Measurements from ENCODE around the gene SV2A.
A peak's percentile ranks its signal among the peaks of the same experiment; 100 is the strongest.

Gene SV2A

GRCh38 chr1:149931212-149931790 lies 13.7 kb upstream of the SV2A start:
- Histone ChIP-seq H3K36me3 (ENCODE audit: control insufficient read depth in 1 of 2, insufficient read depth in 2 of 2, low read depth in 1 of 2, low read length in 2 of 2) (peaks cover 40 to 65% of the 10 kb centered on the region in 2 experiments), H3K4ac (ENCODE audit: low read depth in 1 of 2, low read length in 2 of 2) (no peak overlapping the region), H2BK15ac (ENCODE audit: low read depth, poor library complexity, severe bottlenecking) (no peak overlapping the region), H2AK5ac (ENCODE audit: low read length, severe bottlenecking) (no peak overlapping the region), H3K4me3 (ENCODE audit: insufficient read depth in 1 of 2, low read depth in 1 of 2, low read length in 2 of 2) (no peak overlapping the region), H4K8ac (ENCODE audit: low read length) (no peak overlapping the region), H3K14ac (ENCODE audit: low read length in 2 of 2) (no peak overlapping the region), H3K23ac (ENCODE audit: low read length in 2 of 2) (no peak overlapping the region), H2BK5ac (ENCODE audit: low read depth, low read length, poor library complexity, severe bottlenecking) (no peak overlapping the region), H3K27ac (ENCODE audit: low read length, poor library complexity, severe bottlenecking) (no peak overlapping the region), H3K9me3 (ENCODE audit: control insufficient read depth, low read length) (no peaks in the 10 kb centered on the region), H4K91ac (ENCODE audit: low read length) (no peak overlapping the region), H2BK12ac (ENCODE audit: low read length in 2 of 2) (no peak overlapping the region), H3K79me1 (replicated peaks; ENCODE audit: low read length, poor library complexity, severe bottlenecking) (peaks cover 24% of the 10 kb centered on the region), H2AFZ (ENCODE audit: low read depth, low read length) (no peak overlapping the region), H3K27me3 (ENCODE audit: control insufficient read depth in 1 of 2, insufficient read depth in 1 of 2, low read length in 2 of 2) (no peaks in the 10 kb centered on the region), H3K9ac (ENCODE audit: low read length) (no peak overlapping the region), H3K18ac (ENCODE audit: low read depth in 1 of 2, low read length in 2 of 2) (no peak overlapping the region), H2BK120ac (ENCODE audit: low read depth, low read length) (no peak overlapping the region), H3K4me2 (ENCODE audit: low read length, poor library complexity, severe bottlenecking) (no peak overlapping the region), H3K4me1 (ENCODE audit: control insufficient read depth, insufficient read depth, low read depth, low read length) (peaks cover 5% of the 10 kb centered on the region)
- 87% methylated on average over 13 of the region's 13 CpGs for WGBS
- DNase-seq = no peak

- Histone ChIP-seq H3K4me3 (ENCODE audit: insufficient read depth in 1 of 2, low read depth in 1 of 2, low read length in 2 of 2) (no peak overlapping the region), H4K91ac (ENCODE audit: low read length) (no peak overlapping the region), H2BK15ac (ENCODE audit: low read depth, poor library complexity, severe bottlenecking) (no peak overlapping the region), H2BK12ac (ENCODE audit: low read length in 2 of 2) (no peak overlapping the region), H3K14ac (ENCODE audit: low read length in 2 of 2) (no peak overlapping the region), H3K4me1 (ENCODE audit: control insufficient read depth, insufficient read depth, low read depth, low read length) (peaks cover 9% of the 10 kb centered on the region), H2AK5ac (ENCODE audit: low read length, severe bottlenecking) (no peak overlapping the region), H3K27ac (ENCODE audit: low read length, poor library complexity, severe bottlenecking) (no peak overlapping the region), H3K18ac (ENCODE audit: low read depth in 1 of 2, low read length in 2 of 2) (no peak overlapping the region), H4K8ac (ENCODE audit: low read length) (no peak overlapping the region), H2BK120ac (ENCODE audit: low read depth, low read length) (no peak overlapping the region), H3K4ac (ENCODE audit: low read depth in 1 of 2, low read length in 2 of 2) (no peak overlapping the region), H2BK5ac (ENCODE audit: low read depth, low read length, poor library complexity, severe bottlenecking) (no peak overlapping the region), H3K23ac (ENCODE audit: low read length in 2 of 2) (no peak overlapping the region), H3K9me3 (ENCODE audit: control insufficient read depth, low read length) (no peaks in the 10 kb centered on the region), H3K27me3 (ENCODE audit: control insufficient read depth in 1 of 2, insufficient read depth in 1 of 2, low read length in 2 of 2) (no peaks in the 10 kb centered on the region), H2AFZ (ENCODE audit: low read depth, low read length) (no peak overlapping the region), H3K9ac (ENCODE audit: low read length) (no peak overlapping the region), H3K4me2 (ENCODE audit: low read length, poor library complexity, severe bottlenecking) (no peak overlapping the region), H3K79me1 (replicated peaks; ENCODE audit: low read length, poor library complexity, severe bottlenecking) (peaks cover 18% of the 10 kb centered on the region), H3K36me3 (ENCODE audit: control insufficient read depth in 1 of 2, insufficient read depth in 2 of 2, low read depth in 1 of 2, low read length in 2 of 2) (peaks cover 46 to 79% of the 10 kb centered on the region in 2 experiments)
- DNase-seq = no peak
- WGBS = 84% methylated on average over 2 of the region's 2 CpGs
Observed at GRCh38 chr1:149929856-149930255, 12.2 kb upstream of the SV2A start.

GRCh38 chr1:149928401-149928724 lies 10.7 kb upstream of the SV2A start:
- no peak overlapping the region for H2BK120ac ChIP-seq (ENCODE audit: low read depth, low read length)
- H3K36me3 ChIP-seq (ENCODE audit: control insufficient read depth in 1 of 2, insufficient read depth in 2 of 2, low read depth in 1 of 2, low read length in 2 of 2) = peaks cover 43 to 82% of the 10 kb centered on the region in 2 experiments
- H3K4ac ChIP-seq (ENCODE audit: low read depth in 1 of 2, low read length in 2 of 2) = peak overlapping the region in 1 of 2 experiments; percentile 95
- H2BK5ac ChIP-seq (ENCODE audit: low read depth, low read length, poor library complexity, severe bottlenecking) = no peak overlapping the region
- no peak overlapping the region for H2BK12ac ChIP-seq (ENCODE audit: low read length in 2 of 2)
- H3K9ac ChIP-seq (ENCODE audit: low read length) = peak overlapping the region; percentile 99
- no peak overlapping the region for H2AFZ ChIP-seq (ENCODE audit: low read depth, low read length)
- H3K27me3 ChIP-seq (ENCODE audit: control insufficient read depth in 1 of 2, insufficient read depth in 1 of 2, low read length in 2 of 2) = no peaks in the 10 kb centered on the region
- peaks cover 9% of the 10 kb centered on the region for H3K4me1 ChIP-seq (ENCODE audit: control insufficient read depth, insufficient read depth, low read depth, low read length)
- peak overlapping the region; percentile 94 for H4K91ac ChIP-seq (ENCODE audit: low read length)
- H3K79me1 ChIP-seq (replicated peaks; ENCODE audit: low read length, poor library complexity, severe bottlenecking) = peaks cover 17% of the 10 kb centered on the region
- H4K8ac ChIP-seq (ENCODE audit: low read length) = peak overlapping the region; percentile 96
- H3K14ac ChIP-seq (ENCODE audit: low read length in 2 of 2) = no peak overlapping the region
- peak overlapping the region; percentile 94 for H3K27ac ChIP-seq (ENCODE audit: low read length, poor library complexity, severe bottlenecking)
- peak overlapping the region; percentile 53 to 97 for H3K4me3 ChIP-seq (ENCODE audit: insufficient read depth in 1 of 2, low read depth in 1 of 2, low read length in 2 of 2)
- H2AK5ac ChIP-seq (ENCODE audit: low read length, severe bottlenecking) = peak overlapping the region; percentile 4
- 0% methylated on average over 1 of the region's 1 CpG for WGBS
- peak overlapping the region; percentile 15 to 80 for H3K18ac ChIP-seq (ENCODE audit: low read depth in 1 of 2, low read length in 2 of 2)
- H3K9me3 ChIP-seq (ENCODE audit: control insufficient read depth, low read length) = no peaks in the 10 kb centered on the region
- H3K4me2 ChIP-seq (ENCODE audit: low read length, poor library complexity, severe bottlenecking) = peak overlapping the region; percentile 57
- H2BK15ac ChIP-seq (ENCODE audit: low read depth, poor library complexity, severe bottlenecking) = no peak overlapping the region
- DNase-seq = no peak
- H3K23ac ChIP-seq (ENCODE audit: low read length in 2 of 2) = no peak overlapping the region

- peaks cover 40 to 83% of the 10 kb centered on the region in 2 experiments for H3K36me3 ChIP-seq (ENCODE audit: control insufficient read depth in 1 of 2, insufficient read depth in 2 of 2, low read depth in 1 of 2, low read length in 2 of 2)
- peak within 1 kb of the TSS; percentile 34 for H2BK15ac ChIP-seq (ENCODE audit: low read depth, poor library complexity, severe bottlenecking)
- DNase-seq = peak; percentile 93
- H3K18ac ChIP-seq (ENCODE audit: low read depth in 1 of 2, low read length in 2 of 2) = peak within 1 kb of the TSS; percentile 92 to 93
- no peak within 1 kb of the TSS for H2BK120ac ChIP-seq (ENCODE audit: low read depth, low read length)
- peak within 1 kb of the TSS; percentile 78 to 95 for H3K4ac ChIP-seq (ENCODE audit: low read depth in 1 of 2, low read length in 2 of 2)
- H2AK5ac ChIP-seq (ENCODE audit: low read length, severe bottlenecking) = peak within 1 kb of the TSS; percentile 70
- H3K79me1 ChIP-seq (replicated peaks; ENCODE audit: low read length, poor library complexity, severe bottlenecking) = peaks cover 19% of the 10 kb centered on the region
- no peaks in the 10 kb centered on the region for H3K27me3 ChIP-seq (ENCODE audit: control insufficient read depth in 1 of 2, insufficient read depth in 1 of 2, low read length in 2 of 2)
- no peaks in the 10 kb centered on the region for H3K9me3 ChIP-seq (ENCODE audit: control insufficient read depth, low read length)
- H4K91ac ChIP-seq (ENCODE audit: low read length) = peak within 1 kb of the TSS; percentile 94
- H3K23ac ChIP-seq (ENCODE audit: low read length in 2 of 2) = peak within 1 kb of the TSS; percentile 32 to 44
- H2BK5ac ChIP-seq (ENCODE audit: low read depth, low read length, poor library complexity, severe bottlenecking) = peak within 1 kb of the TSS; percentile 74
- no peak within 1 kb of the TSS for H3K14ac ChIP-seq (ENCODE audit: low read length in 2 of 2)
- peak within 1 kb of the TSS; percentile 24 for H2AFZ ChIP-seq (ENCODE audit: low read depth, low read length)
- peak within 1 kb of the TSS; percentile 96 for H4K8ac ChIP-seq (ENCODE audit: low read length)
- peaks cover 9% of the 10 kb centered on the region for H3K4me1 ChIP-seq (ENCODE audit: control insufficient read depth, insufficient read depth, low read depth, low read length)
- H3K4me2 ChIP-seq (ENCODE audit: low read length, poor library complexity, severe bottlenecking) = peak within 1 kb of the TSS; percentile 57
- peak within 1 kb of the TSS in 1 of 2 experiments; percentile 19 for H2BK12ac ChIP-seq (ENCODE audit: low read length in 2 of 2)
- WGBS = under 1% methylated on average over 45 of the region's 47 CpGs
- H3K9ac ChIP-seq (ENCODE audit: low read length) = peak within 1 kb of the TSS; percentile 99
- H3K27ac ChIP-seq (ENCODE audit: low read length, poor library complexity, severe bottlenecking) = peak within 1 kb of the TSS; percentile 94
- H3K4me3 ChIP-seq (ENCODE audit: insufficient read depth in 1 of 2, low read depth in 1 of 2, low read length in 2 of 2) = peak within 1 kb of the TSS; percentile 91 to 97
Observed at GRCh38 chr1:149927563-149928400, 10.1 kb upstream of the SV2A start, which contains the start of gene SF3B4. TSS of gene SF3B4 (minus strand) at chr1:149927803. CDS start at chr1:149927759, 44 bp downstream.
